SK-MEL-5 (cell line): ENCODE data around the gene PHOSPHO1. TPM values are rescaled to one million over a fixed set of nuclear protein-coding genes. Genes with fewer than 3 reads are reported as not detected.

Experiments used
- DNase-seq: peaks from one replicate; pipeline ENCODE4 v3.0.0-alpha.2; 2016; ENCODE audit warnings: low read depth, low spot score
- in situ Hi-C: cut with HindIII; loops from 2 replicates; pipeline ENCODE4 v1.10.0; 2016; ENCODE audit warnings: low sequenced_read_pairs, high pct_unique_total_duplicates, low pct_unique_long_range_greater_than_20kb
- total RNA-seq: library from RNA; depleted of rRNA; stranded (reverse); fragments of >200 nt; shearing (Covaris generic); gene quantifications from 2 replicates; pipeline ENCODE4 v1.2.3, GENCODE V29; 2014

The PHOSPHO1 gene
- total RNA-seq, 1 experiment from 2014 or later: 0.50 TPM

DNA sequence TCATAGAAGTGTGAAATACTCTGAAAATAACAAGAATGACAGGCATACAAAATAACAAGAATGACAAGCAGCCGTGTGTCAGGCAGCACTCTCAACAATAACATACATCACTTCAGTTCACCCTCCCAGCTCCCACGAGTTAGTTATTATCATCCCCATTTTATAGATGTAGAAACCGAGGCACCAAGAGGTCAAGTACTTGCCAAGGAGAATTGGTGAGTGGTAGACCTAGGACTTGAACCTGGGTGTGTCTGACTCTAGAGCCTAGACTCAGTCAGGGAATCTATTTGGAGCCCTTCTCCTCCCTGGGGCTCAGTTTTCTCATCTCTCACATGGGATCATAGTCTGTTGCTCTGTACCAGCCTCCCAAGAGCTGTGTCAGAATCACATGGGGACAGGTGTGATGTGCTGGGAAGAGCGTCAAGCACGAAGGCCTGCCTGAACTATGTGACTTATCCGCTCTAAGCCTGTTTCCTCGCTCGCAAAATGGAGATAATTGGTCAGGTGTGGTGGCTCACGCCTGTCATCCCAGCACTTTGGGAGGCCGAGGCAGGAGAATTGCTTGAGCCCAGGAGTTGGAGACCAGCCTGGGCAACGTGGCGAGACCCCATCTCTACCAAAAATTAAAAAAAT is 19.4 kb upstream of the PHOSPHO1 start:
- DNase-seq: no peak
- in situ Hi-C loops: no loop called here

DNA sequence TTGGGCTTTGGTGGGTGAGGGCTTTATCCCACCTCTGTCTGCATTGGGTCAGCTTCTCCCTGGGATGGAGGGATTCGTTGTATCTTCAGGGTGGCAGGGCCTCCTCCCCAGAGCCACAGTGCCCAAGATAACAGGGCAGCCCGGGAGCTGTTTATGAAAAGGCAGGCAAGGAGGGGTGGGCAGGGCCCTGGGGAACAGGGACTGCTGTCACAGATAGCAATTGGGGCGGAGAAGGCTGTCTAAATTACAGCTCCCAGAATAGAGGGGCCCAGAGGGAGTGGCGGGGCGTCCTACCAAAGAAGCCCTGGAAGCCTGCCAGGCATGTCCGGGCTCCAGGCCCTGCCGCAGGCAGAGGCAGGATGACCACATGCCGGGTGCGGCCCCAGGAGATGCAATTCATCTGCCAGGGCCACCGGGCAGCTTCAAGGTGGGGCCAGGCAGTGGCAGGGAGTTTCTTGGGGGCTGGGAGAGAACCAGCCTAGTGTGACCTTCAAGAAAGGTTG is 18.8 kb upstream of the PHOSPHO1 start:
- no peak for DNase-seq
- in situ Hi-C loops: no loop called here

- in situ Hi-C loops: no loop called here
- no peak for DNase-seq
These were observed 17.4 kb upstream of the PHOSPHO1 start for GRCh38 chr17:49247944-49248343.

DNA sequence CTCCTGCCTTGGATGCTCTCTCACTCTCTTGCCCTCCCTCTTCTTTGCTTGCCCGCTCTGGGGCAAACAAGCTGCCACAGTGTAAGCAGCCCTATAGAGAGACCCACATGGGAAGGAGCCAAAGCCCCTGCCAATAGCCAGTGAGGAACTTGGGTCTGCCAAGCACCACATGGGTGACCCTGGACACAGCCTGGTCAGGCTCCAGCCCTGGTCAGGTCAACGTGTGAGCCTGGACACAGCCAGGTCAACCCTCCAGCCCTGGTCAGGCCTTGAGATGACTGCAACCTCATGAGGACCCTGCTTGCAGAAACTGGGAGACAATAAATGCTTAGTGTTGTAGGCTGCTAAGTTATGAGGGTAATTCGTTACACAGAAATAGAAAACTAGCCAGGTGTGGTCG is 14.3 kb upstream of the PHOSPHO1 start:
- no peak for DNase-seq
- in situ Hi-C loops: no loop called here

DNA sequence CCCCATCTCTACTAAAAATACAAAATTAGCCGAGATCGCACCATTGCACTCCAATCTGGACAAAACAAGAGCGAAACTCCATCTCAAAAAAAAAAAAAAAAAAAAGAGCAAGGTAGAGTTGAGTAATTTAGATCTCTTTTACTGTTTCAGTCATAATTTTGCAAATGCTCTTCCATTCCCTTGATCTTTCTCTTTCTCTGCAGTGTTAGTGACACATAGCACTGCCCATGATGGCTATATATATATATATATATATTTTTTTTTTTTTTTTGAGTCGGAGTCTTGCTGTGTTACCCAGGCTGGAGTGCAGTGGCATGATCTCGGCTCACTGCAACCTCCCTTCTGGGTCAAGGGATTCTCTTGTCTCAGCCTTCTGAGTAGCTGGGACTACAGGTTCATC is 12.2 kb upstream of the PHOSPHO1 start:
- DNase-seq: no peak
- in situ Hi-C loops: no loop called here

GRCh38 chr17:49241692-49242397 is 11.3 kb upstream of the PHOSPHO1 start:
- no peak for DNase-seq
- in situ Hi-C loops: no loop called here

DNA sequence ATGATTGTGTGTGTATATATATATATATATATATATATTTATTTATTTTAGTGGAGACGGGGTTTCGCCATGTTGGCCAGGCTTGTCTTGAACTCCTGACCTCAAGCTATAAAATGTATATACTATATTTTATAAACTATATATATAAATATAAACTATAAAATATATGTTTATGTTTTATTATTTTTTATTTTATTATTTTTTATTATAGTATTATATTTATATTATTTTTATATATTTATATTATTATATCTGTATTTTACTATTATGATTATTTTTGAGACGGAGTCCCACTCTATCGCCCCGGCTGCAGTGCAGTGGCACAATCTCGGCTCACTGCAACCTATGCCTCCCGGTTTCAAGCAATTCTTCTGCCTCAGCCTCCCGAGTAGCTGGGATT is 10.5 kb upstream of the PHOSPHO1 start:
- DNase-seq: no peak
- in situ Hi-C loops: no loop called here

- in situ Hi-C loops: no loop called here
- no peak for DNase-seq
These were observed 10.0 kb upstream of the PHOSPHO1 start for GRCh38 chr17:49240619-49241018.

- in situ Hi-C loops: no loop called here
- DNase-seq: no peak
These were observed 9.4 kb upstream of the PHOSPHO1 start for GRCh38 chr17:49239963-49240362.

- no peak for DNase-seq
- in situ Hi-C loops: no loop called here
These were observed 5.3 kb upstream of the PHOSPHO1 start for GRCh38 chr17:49235896-49236295.

GRCh38 chr17:49234509-49235080 is 4.0 kb upstream of the PHOSPHO1 start:
- in situ Hi-C loops: no loop called here

GRCh38 chr17:49231563-49231894 is 942 bp upstream of the PHOSPHO1 start:
- DNase-seq: no peak
- in situ Hi-C loops: no loop called here

More at GRCh38 chr17:49234509-49235080, 4.0 kb upstream of the PHOSPHO1 start:
- DNase-seq: no peak

DNA sequence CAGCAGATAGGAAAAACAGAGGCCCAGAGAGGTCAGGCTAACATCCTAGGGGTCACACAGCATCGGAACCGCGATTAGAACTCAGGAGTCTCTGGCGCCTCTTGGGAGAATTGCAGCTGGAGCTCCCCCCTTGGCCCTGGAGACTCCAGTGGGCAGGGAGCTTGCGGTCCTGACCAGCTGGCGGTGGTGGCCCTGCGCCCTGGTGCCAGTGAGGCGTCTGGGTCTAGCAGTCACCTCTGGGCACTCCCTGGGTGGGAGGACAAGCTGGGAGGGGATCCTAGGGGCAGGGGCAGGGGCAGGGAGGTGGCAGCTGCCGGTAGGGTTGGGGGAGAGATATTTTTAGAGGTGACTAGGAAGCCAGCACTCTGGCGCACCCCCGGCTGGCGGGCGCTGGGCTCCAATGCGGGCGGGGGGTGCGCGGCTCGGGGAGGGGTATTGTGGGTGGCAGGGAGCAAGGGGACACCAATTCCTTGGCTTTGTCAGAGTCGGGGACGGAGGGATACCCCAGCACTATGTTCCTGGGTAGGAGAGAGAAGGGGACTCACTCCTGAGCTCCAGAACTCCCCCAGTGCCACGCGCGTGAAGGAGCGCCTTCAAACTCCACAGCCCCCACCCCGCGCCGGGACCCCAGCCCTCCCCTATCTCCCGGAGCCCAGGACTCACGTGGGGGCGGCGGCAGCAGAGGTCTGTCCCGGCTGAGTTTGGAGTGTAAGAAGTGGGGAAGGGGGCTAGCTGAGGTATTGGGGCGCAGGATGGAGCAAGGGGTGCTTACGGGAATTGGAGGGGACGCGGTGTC is 584 bp downstream of the PHOSPHO1 start:
- in situ Hi-C loops: no loop called here

DNA sequence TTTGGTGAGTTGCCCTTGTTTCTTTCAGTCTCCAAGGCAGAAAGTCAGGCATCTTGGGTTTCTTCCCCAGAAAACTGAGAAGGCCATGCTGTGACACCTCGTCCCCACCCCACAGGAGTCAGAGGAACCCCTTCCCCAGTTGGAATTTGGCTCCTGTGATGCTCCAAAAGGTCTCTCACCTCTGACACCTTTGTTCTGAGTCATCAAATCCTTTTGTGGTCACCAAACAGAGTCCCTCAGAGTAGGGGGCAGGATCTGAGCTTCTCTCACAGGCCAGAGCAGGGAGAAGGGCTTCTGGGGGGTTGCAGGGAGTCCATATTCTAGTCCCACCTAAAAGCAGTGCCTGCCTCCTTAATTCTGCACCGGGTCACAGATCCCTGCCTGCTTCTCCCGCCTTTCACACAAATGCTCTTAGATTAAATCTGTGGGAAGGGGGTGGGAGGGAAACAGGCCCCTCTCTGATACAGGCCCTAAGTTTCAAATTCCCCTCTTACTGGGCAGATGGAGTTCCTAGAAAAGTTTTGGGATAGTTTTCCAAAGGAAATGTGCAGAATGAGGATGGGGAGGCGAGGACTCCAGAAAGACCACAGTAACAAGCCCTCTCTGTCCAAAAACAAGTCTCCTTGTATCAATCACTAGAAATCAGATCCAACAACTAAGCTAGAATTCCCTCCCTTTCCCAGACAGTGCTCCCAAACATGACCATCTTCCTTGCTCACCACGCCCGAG is 1.3 kb downstream of the PHOSPHO1 start:
- DNase-seq: no peak

More for the DNA sequence above, 584 bp downstream of the PHOSPHO1 start:
- DNase-seq: no peak

DNA sequence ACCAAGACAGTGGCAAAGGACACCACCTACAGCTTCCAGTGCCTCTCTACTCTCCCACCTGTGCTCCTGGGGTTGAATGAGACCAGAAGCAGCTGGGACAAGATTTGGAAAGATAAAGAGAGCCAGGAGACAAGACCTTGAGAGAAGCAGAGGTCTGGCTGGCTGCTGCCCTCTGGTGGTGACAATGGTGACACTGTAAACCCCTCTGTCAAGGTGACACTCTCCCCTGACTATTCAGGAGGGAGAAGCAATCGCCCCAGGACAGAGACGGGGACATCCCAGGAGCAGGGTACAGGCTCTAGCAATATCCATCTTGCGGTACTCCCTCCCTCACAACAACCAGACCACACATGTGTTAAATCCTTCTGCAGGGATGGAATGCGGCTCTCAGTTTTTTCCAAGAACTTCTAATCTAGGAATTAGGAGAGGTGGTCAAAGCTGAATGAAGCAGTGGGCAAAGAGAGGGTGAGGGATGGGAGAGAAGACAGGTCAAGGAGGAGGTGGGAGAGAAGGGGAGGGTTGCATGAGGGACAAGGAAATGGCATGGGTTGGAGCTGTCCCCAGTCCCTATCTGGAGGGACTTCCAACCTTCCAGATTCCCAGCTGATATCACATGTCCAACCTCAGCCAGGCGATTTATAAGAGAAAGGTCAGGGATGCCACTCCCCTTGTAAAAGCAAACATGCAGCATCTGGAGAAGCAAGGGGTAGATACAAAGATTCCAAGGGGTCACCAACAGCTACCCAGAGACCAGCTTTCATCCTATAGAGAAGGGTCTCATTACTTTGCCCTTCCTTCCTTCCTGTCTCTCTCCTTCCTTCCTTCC is 2.9 kb downstream of the PHOSPHO1 start:
- peak; percentile 78 for DNase-seq
- in situ Hi-C loops: no loop called here

More for the DNA sequence above, 1.3 kb downstream of the PHOSPHO1 start:
- in situ Hi-C loops: no loop called here

DNA sequence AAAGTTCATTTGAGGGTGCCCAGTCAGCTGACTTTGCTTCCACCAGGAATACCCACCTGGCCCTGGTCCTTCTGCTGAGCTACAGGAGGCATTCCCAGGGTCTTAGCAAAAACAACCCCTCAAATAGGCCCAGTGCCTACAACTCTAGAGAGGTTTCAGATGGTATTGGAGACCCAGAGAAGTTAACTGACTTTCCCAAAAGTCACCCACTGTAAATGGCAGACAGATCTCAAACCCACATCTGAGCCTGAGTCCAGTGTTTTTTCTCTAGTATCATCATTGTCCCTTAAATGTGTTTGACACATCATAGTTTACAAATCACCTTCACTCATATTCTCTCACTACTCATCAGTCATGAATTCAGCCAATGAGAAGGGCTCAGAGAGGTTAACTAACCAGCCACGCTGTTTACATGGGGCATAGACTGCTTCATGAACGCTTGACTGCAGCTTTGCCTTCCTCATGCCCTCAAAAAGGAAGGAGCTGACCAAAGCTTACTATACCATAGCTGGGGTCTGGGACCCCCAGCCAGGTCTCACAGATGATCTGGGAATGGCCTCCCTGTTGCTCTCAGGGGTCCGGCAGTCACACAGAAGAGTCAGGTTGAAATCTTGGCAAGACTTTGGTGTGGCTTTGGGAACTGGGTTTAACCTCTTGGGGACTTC is 3.7 kb downstream of the PHOSPHO1 start:
- DNase-seq: no peak
- in situ Hi-C loops: no loop called here
